HG03103 (cell line): Measurements from ENCODE around the gene APOB.

Source experiments
- ATAC-seq: cut with Tn5 transposase; IDR thresholded peaks from one replicate; pipeline ENCODE4 v1.9.1; 2021; ENCODE audit warnings: low read depth; ENCODE audit not compliant: unreplicated experiment

Gene APOB

DNA sequence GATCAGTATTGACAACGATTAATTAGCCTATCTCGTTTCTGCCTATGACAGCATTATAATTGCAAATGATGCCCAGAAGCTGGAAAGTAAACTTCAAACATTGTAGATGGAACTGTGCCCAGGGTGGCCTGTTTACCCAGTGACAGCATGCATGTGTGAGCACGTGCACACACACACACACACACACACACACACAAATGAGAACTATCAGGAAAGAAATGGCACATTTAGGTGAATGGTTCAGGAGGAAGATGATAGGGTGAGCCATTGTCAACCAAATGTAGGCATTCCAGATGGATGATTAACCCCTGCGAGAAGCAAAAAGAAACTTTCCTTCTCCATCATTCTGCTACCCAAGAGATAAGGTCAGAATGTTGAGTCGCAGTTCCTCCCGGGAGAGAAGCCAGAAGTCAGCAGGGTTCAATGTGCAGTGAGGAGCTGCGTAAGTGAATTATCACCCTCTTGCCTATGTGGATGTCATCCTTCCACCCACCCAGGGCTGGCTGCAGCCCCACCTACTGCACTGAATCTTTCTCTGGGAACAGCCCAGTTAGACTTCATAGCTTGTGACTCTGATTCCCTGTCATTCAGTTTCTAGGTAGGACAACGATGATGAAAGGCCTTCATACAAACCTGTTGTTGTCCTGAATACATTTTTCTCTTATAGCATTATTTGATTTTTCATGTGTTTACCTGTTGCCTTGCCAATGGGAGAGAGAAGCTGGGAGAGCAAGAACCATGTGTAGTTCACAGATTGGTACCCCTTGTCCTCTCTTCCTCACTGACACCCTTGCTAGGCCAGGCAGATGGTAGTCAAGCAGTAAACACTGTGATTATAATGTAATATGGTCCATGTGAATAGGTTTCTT lies 3.5 kb upstream of the APOB start:
- ATAC-seq = no peak

GRCh38 chr2:21046506-21046905 lies 2.6 kb upstream of the APOB start:
- no peak for ATAC-seq

DNA sequence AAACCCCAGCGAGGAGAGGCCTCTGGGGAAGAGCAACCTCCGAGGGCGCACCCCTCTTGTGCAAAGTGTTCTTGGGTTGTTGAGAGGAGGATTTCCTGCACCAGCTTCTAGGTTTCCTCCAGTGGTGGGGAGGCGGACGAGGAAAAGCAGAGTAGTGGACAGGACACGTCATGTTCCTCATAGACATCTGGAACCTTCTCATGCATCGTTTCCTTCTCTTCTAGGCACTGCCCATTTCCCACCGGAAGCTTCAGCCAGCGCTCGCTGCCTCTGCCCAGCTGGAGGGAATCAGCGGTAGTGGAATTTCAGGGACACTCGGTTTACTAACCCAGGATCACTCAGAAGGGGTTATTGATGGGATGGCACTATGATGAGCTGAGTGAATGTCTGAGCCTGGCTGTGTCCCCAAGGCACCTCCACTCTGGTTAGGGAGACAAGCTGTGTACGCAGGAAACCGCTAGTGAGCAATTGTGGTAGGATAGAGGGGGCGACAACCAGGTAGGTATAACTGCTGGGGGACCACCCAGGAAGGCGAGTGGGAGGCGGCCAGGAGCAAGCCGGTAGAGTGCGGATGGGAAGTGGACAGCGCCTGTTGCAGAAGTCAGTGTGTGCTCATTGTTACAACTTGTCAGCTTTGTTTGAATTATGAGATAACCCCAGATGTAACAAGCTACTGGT lies 960 bp upstream of the APOB start:
- no peak for ATAC-seq

GRCh38 chr2:21042958-21043743 lies 722 bp downstream of the APOB start:
- ATAC-seq = peak; percentile 72

DNA sequence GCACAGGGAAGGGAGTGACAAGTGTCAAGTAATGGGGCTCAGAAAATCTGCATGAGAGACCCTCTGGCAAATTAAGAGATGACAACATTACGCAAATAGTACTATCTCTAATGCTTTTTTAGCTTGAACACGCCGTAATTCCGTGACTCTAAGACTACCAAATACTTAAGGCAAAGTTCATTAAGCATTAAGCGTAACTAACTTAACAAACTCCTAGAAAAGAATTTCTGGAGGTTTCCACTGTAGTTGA lies 1.2 kb downstream of the APOB start:
- no peak for ATAC-seq

GRCh38 chr2:21041943-21042707 lies 1.7 kb downstream of the APOB start:
- no peak for ATAC-seq

- no peak for ATAC-seq
Observed at GRCh38 chr2:21041462-21041861, 2.4 kb downstream of the APOB start.

GRCh38 chr2:21040468-21041377 lies 3.1 kb downstream of the APOB start:
- ATAC-seq = no peak

GRCh38 chr2:21039979-21040467 lies 3.9 kb downstream of the APOB start:
- no peak for ATAC-seq

- ATAC-seq = no peak
Observed at GRCh38 chr2:21039080-21039556, 4.8 kb downstream of the APOB start.

- ATAC-seq = no peak
Observed at GRCh38 chr2:21038403-21039073, 5.3 kb downstream of the APOB start.

GRCh38 chr2:21037671-21038108 lies 6.2 kb downstream of the APOB start:
- no peak for ATAC-seq

GRCh38 chr2:21036708-21037670 lies 6.9 kb downstream of the APOB start:
- ATAC-seq = no peak

- no peak for ATAC-seq
Observed at GRCh38 chr2:21035974-21036707, 7.7 kb downstream of the APOB start.

DNA sequence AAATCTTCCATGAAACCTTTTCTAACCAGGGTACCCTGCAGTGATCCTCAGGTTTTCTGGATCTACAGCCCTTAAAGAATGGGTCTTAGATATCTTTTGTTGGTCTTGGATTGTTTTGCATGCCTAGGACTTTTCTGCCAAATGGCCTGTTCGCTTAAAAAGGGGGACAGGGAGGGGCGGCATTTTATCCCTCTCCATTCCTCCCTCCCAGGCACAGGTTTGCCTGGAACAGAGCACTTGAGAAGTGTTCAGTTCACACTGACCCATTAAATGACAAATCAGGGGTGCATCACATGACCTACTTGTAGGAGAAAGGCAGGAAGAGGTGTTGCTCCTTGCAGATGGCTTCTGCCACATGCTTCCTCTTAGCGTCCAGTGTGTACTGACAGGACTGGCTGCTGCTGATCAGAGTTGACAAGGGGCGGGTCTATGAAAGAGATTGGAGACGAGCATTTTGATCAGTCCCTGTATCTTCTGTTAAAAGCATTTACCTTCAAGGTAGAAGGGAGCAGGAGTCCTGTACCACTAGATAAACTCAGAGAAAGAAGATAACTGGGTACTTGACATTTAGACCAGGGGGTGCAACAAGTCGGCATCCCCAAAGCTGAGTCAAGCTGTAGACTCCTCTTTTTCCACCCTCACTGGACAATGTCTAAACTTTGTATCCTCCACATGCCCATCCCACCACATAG lies 8.4 kb downstream of the APOB start:
- ATAC-seq = no peak

DNA sequence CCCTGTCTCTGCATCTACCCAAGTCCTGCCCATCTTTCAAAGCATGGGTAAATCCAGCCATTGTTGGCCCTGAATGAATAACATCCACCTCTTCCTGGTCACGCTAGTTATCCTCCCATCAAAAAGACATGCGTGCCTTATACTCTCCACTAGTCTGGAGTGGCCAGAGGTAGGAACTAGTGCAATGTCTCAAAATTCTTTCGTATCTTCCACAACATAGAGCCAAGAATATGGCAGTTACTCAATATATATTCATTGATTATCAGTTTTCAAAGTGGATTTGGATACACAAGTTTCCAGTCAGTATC lies 8.9 kb downstream of the APOB start:
- no peak for ATAC-seq
